ENCODE results near the gene BCAR1.
"Not testable (repeated sequence)": the region's sequence is repeated elsewhere in the genome, so short reads cannot be mapped to it uniquely, and the experiment has no call there.

Gene BCAR1

GRCh38 chr16:75271441-75272096, 20.1 kb upstream of the BCAR1 start:
- no peak for DNase-seq

DNA sequence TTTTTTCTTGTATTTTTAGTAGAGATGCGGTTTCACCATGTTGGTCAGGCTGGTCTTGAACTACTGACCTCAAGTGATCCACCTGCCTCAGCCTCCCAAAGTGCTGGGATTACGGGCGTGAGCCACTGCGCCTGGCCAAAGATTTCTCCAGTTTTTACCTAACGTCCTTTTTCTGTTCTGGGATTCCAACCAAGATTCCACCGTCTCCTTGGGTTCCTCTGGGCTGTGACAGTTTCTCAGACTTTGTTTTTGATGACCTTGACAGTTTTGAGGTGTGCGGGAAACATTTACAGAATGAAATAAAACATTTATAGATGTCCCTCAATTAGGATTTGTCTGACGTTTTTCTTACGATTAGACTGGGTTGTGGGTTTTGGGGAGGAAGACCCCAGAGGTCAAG, 17.9 kb upstream of the BCAR1 start:
- not testable (repeated sequence) for DNase-seq

DNA sequence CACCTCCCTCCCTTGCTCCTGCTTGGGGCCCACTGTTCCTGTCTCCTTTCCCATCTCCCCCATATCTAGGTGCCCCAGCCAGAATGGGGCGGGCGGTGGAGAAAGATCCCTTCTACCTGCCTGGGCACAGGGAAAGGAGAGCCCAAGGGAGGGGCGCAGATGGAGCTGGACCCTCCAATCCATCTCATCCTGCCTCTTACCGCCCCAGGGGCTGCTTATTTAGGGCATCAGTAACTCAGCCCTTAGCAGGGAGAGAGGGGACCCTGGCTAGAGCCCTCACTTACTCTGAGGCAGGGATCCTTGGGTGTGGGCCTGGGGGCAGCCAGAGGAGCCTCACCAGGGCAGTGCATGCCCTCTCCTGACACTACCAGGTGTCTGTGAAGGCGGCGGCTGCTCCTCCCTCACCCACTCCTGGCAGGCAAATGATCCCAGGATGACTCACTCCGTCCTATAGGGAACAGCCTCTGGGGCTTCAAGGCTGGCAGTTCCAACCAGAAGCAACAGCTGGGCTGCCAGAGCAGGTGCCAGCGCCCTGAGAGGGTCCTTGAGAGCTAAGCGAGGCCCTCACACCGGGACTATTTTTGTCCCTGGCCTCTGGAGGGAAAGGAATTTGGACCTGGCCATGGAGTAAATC, 16.3 kb upstream of the BCAR1 start:
- DNase-seq = no peak

GRCh38 chr16:75266738-75267630, 15.6 kb upstream of the BCAR1 start:
- no peak for DNase-seq

DNA sequence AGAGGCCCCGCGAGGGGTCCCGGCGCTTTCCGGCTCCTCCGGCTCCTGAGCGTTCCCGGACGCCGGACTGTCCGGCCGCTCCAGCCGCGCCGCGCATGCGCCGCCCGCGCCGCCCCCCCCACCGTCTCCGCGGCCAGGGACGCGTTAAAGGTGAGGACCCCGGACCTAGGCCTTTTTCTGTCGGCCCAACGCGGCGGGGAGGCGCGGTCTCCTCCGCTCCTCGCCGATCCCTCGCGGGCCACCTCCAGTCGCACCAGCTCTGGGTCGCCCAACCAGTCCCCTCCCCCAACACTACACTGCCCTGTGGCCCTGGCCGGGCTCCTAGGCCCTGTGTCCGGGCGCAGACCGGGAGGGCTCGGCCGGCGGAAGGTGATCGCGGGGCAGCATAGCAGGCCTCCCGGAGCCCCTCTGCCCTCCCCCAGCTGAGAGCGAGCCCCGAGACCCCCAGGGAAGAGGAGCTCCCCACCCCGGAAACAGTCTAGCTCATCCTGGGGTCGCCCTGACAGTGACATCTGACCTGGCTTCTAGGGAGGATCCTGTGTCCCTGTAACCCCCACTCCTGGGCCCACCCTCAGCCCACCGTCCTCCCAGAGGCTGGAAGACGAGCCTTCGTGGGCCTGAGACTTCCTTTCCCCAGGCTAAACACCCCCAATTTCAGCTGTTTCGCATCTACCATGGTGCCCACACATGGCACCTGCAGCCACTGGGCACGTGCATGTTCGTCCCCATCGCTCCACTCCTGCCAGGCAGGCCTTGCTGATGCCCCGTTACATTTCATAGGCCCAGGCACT, 14.7 kb upstream of the BCAR1 start:
- no peak for DNase-seq

GRCh38 chr16:75264999-75265910, 13.8 kb upstream of the BCAR1 start:
- no peak for DNase-seq

DNA sequence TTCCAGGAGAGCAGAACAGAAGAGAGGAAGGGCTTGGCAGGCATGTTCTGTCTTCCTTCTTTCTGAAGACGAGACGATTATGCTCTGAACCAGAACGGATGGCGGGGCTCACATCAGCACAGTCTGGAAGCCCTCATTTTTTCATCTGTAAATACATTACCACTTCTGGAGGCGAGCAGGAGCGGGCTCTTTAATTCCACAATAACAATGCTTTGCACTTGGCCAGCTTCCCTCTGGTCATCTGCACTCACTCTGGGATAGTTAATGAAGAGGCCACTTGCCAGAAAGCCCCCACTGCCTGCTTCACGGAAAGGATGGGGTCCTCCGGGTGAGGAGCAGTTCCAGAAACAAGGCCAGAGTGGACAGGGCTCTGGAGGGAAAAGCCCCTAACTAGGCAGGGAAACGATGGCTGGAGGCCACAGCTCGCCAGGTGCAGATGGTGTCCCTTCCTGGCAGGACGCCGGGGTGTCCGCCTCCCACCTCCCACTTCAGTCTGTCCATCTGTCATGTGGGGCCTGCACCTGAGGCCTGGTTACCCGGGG, 13.1 kb upstream of the BCAR1 start:
- DNase-seq = no peak

DNA sequence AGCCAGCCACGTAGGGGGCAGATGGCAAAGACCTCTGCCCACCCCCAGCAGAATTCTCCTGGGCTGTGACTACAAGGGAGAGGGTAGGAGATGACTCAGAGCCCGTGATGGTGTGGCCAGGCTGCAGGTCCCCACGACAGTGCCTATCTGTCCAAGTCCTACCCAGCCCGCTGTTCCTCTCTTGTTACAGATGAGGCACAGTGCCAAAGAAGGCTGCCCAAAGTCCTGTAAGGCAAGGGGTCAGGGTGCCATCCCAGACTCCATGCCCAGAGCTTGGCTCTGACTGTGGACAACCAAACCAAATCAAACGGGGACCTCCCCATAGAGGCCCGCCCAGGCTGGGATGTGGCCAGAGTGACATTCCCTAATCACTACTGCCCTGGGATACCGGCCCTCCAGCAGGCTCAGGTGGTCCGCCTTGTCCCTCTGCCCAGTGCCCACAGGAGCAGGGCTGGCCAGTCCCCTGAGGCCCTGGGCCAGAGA, 12.6 kb upstream of the BCAR1 start:
- DNase-seq = no peak

DNA sequence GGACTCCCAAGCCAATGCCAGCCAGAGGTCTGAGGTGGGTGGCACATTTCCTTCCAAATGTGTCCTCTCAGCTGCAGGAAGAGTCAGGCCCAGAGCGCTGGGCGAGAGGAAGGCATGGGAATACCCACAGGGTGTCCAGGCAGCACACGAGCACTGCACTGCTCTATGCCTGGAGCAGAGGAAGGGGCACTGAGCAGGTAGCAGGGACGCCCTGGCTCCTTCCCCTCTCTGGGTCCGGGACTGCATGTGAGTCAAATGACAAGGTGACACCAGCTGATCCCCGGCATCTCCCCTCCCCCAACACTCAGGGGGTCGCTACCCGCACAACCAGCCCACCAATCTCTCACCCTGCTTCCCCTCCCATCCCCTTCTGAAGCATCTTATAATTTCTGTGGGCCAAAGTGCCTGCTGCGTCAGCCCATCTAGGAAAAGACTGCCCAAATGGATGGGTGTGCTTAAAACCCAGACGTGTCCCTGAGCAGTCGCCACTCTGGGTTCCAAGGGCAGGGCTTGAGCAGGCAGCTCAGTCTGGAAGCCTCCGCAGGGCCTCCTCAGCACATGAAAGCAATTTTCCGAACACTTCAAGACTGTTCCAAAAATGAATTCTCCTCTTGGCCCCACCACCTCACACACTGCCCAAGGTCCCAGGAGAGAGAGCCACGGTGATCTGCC, 12.0 kb upstream of the BCAR1 start:
- no peak for DNase-seq

GRCh38 chr16:75262800-75263127, 11.3 kb upstream of the BCAR1 start:
- no peak for DNase-seq

DNA sequence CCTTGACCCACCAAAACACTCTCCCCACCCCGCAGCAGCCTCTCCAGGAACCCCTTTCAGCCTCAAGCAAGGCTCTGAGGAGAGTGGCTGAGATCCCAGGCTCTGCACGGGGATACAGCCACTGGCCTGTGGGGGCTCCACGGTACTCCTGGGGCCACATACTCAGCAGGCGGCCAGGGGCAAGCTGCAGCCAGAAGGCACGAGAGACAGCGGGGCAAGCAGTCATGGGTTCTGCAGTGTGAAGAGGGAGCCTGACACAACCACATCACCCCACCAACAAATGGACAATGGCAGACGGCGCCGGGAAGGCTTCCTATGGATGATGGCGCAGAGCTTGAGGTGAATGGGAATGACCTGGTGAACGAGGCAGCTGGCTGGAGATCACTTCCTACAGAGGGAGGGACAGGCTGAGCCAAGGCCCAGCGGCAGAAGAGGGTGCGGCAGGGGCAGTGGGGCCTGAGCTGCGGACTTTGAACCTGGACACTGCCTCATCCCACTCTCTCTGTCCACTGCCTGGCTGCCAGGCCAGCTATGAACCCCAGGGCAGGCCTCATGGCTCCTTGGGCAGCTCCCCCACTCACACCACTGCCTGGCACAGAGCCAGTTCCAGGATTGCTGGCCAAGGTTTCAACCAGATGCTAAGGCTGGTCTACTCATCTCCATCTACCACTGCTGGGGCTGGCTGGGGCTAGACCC, 10.8 kb upstream of the BCAR1 start:
- no peak for DNase-seq

DNA sequence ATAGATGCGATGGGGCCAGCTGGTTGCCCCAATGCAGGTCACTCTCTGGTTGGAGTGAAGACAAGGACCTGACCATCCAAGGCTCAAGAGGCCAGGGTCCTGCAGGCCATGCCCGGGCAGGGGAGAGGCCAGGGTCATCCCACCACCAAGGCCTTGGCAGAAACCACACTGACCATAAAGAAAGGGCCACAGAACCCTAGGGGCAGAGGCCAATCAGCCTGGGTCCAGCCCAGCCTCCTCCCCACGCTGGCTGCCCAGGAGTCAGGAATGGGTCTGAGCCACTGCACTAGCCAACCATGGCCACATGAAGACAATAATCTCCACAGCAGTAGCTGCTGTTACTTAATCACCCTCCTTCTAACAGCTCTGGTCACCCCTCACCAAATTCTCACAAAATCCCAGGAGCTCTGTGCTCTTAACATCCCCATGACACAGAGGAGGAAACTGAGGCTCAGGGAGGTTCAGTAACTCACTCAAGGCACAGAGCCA, 10.2 kb upstream of the BCAR1 start:
- DNase-seq = no peak

- no peak for DNase-seq
These were observed 9.6 kb upstream of the BCAR1 start for GRCh38 chr16:75260851-75261589.

GRCh38 chr16:75258807-75259141, 7.3 kb upstream of the BCAR1 start:
- DNase-seq = no peak

DNA sequence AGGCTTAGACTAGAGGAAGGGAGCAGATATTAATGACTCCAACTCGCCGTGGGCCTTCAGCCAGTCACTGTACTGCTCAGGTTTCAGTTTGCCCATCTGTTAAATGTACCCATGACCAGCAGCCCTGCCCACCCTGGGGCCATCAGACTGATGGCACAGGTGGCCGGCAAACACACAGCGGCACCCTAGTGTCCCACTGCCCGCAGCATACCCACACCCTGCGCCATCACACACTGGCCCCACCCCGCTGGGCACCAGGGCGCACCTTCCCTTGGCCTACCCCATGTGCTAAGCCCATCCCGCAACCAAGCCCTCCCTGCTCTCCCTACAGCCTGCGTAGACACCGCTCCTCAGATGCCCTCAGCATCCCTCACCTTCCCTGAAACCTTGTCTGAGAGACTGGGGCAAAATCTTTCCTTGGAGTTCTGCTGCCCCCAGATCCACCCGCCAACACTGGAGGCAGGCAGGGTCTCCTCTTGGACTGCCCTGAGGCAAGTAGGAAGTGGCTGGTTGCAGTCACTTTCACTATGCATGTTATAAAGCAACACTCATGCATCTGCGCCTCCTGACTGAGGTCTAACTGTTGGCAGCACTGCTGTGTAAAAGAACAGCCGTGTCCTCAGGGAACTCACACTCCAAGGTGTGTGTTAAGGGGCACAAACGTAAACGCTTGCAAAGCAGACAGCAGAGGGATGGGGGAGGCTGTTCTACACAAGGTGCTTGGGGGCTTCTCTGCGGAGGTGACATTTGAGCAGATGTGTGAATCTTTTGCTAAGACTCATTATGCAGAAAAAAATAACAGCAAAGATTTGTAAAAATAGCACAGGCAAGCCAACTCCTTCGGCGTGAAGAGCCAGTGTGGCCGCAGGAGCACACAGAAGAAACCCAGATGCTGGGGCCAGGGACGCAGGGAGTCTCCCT, 6.7 kb upstream of the BCAR1 start:
- DNase-seq = no peak

GRCh38 chr16:75256696-75257343, 5.4 kb upstream of the BCAR1 start:
- no peak for DNase-seq

- DNase-seq = no peak
These were observed 4.7 kb upstream of the BCAR1 start for GRCh38 chr16:75256059-75256571.

- DNase-seq = no peak
These were observed 3.0 kb upstream of the BCAR1 start for GRCh38 chr16:75254359-75254837.
